ENCODE data around the gene LRRC4.

LRRC4 gene

GRCh38 chr7:127979113-127979727, 52.0 kb downstream of the LRRC4 start:
- no peak for DNase-seq (ENCODE audit: low read depth)

- no peak for DNase-seq (ENCODE audit: low read depth)
These were observed 52.8 kb downstream of the LRRC4 start for GRCh38 chr7:127978421-127978820.

Measured in activated T-cell treated with anti-CD3 and anti-CD28 coated beads for 24 hours (primary cell).